Inferior parietal cortex (tissue), 1 donor: ENCODE measurements around the gene SLC9A9.

Source experiments
- DNase-seq: peaks from one replicate; pipeline ENCODE4 v3.0.0-alpha.2; 2016; ENCODE audit errors: extremely low spot score

SLC9A9 gene

DNA sequence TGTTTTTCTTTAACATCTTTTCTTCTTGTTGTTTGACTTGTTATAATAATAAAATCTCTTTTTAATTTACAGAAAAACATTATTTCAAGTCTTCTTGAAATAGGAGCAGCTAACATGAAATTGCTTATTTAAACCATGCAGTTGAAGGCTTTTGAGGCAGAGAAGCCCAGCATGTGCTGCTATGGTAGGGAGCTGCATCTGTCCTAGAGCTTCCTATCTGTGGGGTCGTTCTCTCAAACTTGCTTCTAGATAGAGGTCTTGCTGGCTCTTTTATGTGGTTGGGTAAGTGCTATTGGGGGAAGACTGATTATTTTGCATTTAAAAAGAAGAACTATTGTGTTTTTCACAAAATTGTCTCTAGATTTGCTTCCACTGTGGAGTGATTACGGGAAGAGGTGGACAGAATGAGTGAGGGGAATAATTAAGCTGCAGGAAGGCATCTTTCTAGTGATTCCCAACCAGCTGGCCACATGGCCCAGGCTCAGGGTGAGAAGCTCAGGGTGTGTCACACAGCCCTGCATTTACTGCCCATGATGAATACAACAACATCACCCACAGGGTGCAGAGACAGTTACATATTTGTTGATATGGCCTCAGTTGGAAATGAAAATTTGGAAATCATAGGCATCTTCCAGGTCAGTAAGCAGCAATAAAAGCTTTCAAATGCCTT is 630.0 kb downstream of the SLC9A9 start:
- DNase-seq: no peak

DNA sequence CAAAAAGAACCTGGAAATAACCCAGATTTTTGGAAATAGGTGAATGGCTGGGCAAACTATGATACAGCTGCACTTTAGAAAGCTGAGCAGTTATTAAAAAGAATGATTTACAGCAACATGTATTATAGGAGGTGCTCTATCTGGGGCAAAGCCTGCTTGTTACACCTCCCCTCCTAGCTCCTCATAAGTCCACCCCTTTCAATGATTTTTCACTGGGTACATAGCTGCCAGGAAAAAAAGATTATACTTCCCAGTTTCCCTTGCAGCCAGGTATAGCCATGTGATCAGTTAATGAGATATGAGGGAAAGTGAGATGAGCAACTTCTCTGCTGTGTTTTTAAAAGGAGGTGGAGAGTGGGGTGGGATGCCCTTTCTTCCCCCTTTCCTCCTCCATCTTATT is 631.0 kb downstream of the SLC9A9 start:
- no peak for DNase-seq

DNA sequence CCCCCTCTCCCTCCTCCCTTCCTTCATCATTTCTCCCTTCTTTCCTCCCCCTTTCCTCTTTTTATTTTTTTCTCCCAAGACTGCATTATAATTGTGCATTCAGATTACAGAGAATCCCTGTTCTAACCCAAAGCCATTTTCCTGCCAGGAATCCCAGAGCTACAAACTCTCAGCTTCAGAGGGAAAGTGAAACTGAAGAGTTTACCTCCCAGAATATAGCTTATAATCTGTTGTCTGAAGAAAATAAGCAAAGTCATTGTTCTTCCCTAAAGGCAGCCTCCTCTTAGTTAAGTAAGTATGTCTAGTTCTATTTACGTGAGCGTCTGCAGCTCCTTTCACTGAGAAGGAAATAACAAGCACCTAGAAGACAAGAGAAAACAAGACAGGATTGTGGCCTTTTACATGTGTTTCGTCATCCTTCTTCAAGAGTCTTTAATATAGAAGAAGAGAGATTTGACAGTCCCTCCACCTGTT is 631.5 kb downstream of the SLC9A9 start:
- no peak for DNase-seq
